Calu3 (cell line): Measurements from ENCODE around the gene IP6K3. TPM values are rescaled to one million over a fixed set of nuclear protein-coding genes. Genes with fewer than 3 reads are reported as not detected.

Experiments used
- BruUV-seq: library from RNA; stranded (reverse); fragments of 400-500 nt; replicated peaks from 2 replicates; lab custom pipeline; 2021; lab: Mats Ljungman, UMichigan
- CTCF ChIA-PET: fragments of 300-600 bp; sonication (Branson Sonifier 250); formaldehyde crosslinking; loops from one replicate; lab custom pipeline; 2022; ENCODE audit warnings: antibody characterized with exemption; lab: Charles Lee
- DNase-seq: peaks from one replicate; pipeline ENCODE4 v3.0.0; 2022
- H3K27ac Mint-ChIP-seq: one replicate; pipeline ENCODE4 v1.8.0; 2022; ENCODE audit warnings: mixed read lengths; ENCODE audit not compliant: unreplicated experiment
- H3K27me3 Mint-ChIP-seq: one replicate; pipeline ENCODE4 v1.8.0; 2022; ENCODE audit warnings: mixed read lengths; ENCODE audit not compliant: unreplicated experiment
- H3K36me3 Mint-ChIP-seq: one replicate; pipeline ENCODE4 v1.8.0; 2022; ENCODE audit warnings: mild to moderate bottlenecking, moderate library complexity, mixed read lengths; ENCODE audit not compliant: insufficient read depth, unreplicated experiment
- H3K4me1 Mint-ChIP-seq: one replicate; pipeline ENCODE4 v1.8.0; 2022; ENCODE audit warnings: mild to moderate bottlenecking, low read depth, mixed read lengths; ENCODE audit not compliant: unreplicated experiment
- H3K4me3 Mint-ChIP-seq: one replicate; pipeline ENCODE4 v1.8.0; 2022; ENCODE audit warnings: mild to moderate bottlenecking, low read depth, moderate library complexity, mixed read lengths; ENCODE audit not compliant: unreplicated experiment
- H3K9me3 Mint-ChIP-seq: one replicate; pipeline ENCODE4 v1.8.0; 2022; ENCODE audit warnings: low read depth, mixed read lengths; ENCODE audit not compliant: unreplicated experiment
- CTCF ChIP-seq: fragments of 200-600 bp; IDR thresholded peaks from one replicate; pipeline ENCODE4 v1.8.0; 2022; ENCODE audit warnings: antibody characterized with exemption; ENCODE audit not compliant: unreplicated experiment
- intact Hi-C: fragments of 100-400 bp; cut with micrococcal nuclease; formaldehyde crosslinking; loops from one replicate; pipeline ENCODE4 v1.10.0; 2022; ENCODE audit not compliant: unreplicated experiment
- total RNA-seq: library from RNA; stranded (reverse); gene quantifications from 2 replicates; pipeline ENCODE4 v1.2.3, GENCODE V29; 2022

The IP6K3 gene
- total RNA-seq, 1 experiment from 2014 or later = not detected

- Mint-ChIP-seq H3K4me3 (no peak overlapping the region), H3K27ac (no peak overlapping the region), H3K27me3 (peaks cover 26% of the 10 kb centered on the region), H3K4me1 (peaks cover 14% of the 10 kb centered on the region), H3K36me3 (no peaks in the 10 kb centered on the region), H3K9me3 (no peaks in the 10 kb centered on the region)
- intact Hi-C loops = no loop called here
- no TSS peak for BruUV-seq
- DNase-seq = no peak
- no peak for TF ChIP-seq CTCF
- CTCF ChIA-PET = interaction anchor here (0.6 to 1.0 kb wide), 5 partner anchors 12 to 421 kb away, joined by 3 to 4 read pairs (median 3); no protein-coding TSS in a partner anchor
Observed at GRCh38 chr6:33724102-33725023, 22.3 kb downstream of the IP6K3 start.

- CTCF ChIA-PET = interaction anchor here (1.0 kb wide), 1 partner anchor 422 kb away, joined by 3 read pairs; no protein-coding TSS in a partner anchor
- no peak for TF ChIP-seq CTCF
- H3K4me3 Mint-ChIP-seq = no peak overlapping the region
- H3K9me3 Mint-ChIP-seq = no peaks in the 10 kb centered on the region
- H3K36me3 Mint-ChIP-seq = no peaks in the 10 kb centered on the region
- H3K27ac Mint-ChIP-seq = no peak overlapping the region
- BruUV-seq = no TSS peak
- no peak for DNase-seq
- intact Hi-C loops = no loop called here
- H3K27me3 Mint-ChIP-seq = peaks cover 26% of the 10 kb centered on the region
- peaks cover 18% of the 10 kb centered on the region for H3K4me1 Mint-ChIP-seq
Observed at GRCh38 chr6:33723371-33724085, 23.2 kb downstream of the IP6K3 start.

GRCh38 chr6:33722103-33722623, 24.5 kb downstream of the IP6K3 start:
- peaks cover 26% of the 10 kb centered on the region for H3K27me3 Mint-ChIP-seq
- no TSS peak for BruUV-seq
- intact Hi-C loops = no loop called here
- CTCF ChIA-PET = interaction anchor here (1.2 kb wide), 1 partner anchor 10 kb away, joined by 4 read pairs; no protein-coding TSS in a partner anchor
- DNase-seq = no peak
- no peaks in the 10 kb centered on the region for H3K36me3 Mint-ChIP-seq
- H3K4me3 Mint-ChIP-seq = no peak overlapping the region
- H3K27ac Mint-ChIP-seq = no peak overlapping the region
- TF ChIP-seq CTCF = no peak
- peaks cover 20% of the 10 kb centered on the region for H3K4me1 Mint-ChIP-seq
- H3K9me3 Mint-ChIP-seq = no peaks in the 10 kb centered on the region

GRCh38 chr6:33721508-33721907, 25.2 kb downstream of the IP6K3 start:
- H3K9me3 Mint-ChIP-seq = no peaks in the 10 kb centered on the region
- H3K36me3 Mint-ChIP-seq = peaks cover 5% of the 10 kb centered on the region
- H3K4me1 Mint-ChIP-seq = peaks cover 27% of the 10 kb centered on the region
- CTCF ChIA-PET = interaction anchor here (1.2 kb wide), 1 partner anchor 10 kb away, joined by 4 read pairs; no protein-coding TSS in a partner anchor
- TF ChIP-seq CTCF = no peak
- H3K27ac Mint-ChIP-seq = no peak overlapping the region
- intact Hi-C loops = no loop called here
- peaks cover 26% of the 10 kb centered on the region for H3K27me3 Mint-ChIP-seq
- no peak for DNase-seq
- no peak overlapping the region for H3K4me3 Mint-ChIP-seq
- no TSS peak for BruUV-seq
